Superior temporal gyrus (tissue), 1 donor: ENCODE measurements around the gene PRPF38B.

ENCODE experiments used
- DNase-seq: peaks from one replicate; pipeline ENCODE4 v3.0.0-alpha.2; 2016; ENCODE audit errors: extremely low spot score

The PRPF38B gene

DNA sequence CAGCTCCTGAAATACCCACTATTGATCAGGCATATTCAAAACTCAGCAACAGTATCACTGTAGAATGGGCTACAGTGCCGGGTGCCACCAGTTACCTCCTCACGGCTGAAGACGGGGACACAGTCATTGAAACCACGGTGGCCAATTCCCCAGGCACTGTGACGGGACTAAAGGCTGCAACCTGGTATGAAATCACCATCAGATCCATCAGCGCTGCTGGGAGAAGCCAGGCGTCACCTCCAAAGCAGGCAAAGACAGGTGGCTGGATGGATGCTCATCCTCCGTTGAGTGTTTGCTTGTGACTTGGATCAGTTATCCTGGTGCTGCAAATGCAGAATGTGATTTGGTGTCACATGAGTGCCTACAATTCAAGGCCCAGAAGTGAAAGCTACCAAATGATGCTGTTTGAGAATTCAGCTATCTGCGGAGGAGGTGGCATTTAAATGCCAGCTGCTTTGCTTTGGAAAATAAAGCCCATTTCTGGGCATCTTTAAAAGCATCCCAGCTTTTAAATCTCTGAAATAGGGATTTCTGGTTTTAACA is 25.7 kb downstream of the PRPF38B start:
- peak; percentile 78 for DNase-seq

DNA sequence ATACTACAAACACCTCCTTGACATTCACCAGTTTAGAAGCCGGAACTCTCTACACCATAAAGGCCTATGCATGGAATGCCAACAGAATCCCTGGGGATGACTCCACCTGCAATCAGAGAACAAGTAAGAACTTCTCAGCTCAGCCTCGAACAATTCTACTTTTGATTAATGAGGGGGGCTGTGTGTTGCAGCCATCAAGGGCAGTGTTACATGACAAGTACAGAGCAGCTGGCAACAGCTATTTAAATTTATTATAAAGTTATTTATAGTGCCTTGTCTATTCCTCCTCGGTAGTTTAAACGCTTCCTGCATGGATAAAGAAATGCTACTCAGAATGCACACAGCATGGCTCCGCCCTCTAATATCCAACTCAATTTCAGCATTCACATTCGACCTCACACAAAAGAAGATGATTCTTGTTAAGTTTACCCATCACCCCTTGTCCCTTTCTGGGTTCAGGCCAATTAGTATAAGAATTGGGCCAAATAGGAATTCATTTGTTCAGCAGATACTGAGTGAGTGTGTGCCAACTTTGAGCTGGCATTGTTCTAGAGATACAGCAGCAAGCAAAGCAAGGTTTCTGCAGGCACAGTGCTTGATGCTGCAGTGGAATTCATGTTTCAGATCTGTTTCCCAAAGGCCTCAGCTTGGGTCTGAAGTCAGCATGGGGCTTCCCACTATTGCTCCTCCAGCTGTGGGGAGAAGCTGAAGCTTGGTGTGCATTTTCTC is 27.0 kb downstream of the PRPF38B start:
- peak; percentile 52 for DNase-seq

DNA sequence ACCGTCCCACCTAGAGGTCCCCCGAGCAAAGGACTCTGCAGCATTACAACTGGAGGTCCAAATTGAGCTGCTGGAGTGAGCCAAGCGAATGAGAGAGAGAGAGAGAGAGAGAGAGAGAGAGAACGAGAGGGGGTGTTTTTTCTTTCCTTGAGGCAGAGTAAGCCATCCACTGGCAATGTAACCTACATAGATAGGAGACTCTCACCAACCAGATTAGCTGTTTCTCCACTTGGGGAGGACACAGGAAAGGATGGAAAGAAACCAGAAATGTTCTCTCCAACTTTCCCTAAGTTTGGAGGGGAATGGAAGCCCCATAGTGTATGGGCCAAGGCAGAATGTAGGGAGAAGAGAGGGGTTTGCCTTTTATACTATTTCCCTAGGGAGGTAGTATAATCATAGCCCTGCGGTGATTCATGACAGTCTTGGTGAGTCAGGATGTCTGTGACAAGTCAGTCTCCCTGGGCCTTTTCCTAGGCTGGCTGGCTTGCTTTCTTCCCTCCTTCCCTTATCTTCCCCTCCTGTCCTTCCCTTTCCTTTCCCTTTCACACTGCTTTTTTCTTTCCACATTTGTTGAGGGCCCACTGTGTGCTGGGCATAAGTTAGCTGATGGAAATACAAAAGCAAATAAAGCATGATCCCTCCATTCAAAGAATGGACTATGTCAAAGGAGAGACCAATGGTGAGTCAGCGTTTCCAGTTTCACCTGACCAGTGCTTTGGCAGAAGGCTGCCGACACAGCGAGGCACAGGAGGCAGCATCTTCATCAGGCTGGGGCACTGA is 27.7 kb downstream of the PRPF38B start:
- no peak for DNase-seq

- DNase-seq: peak; percentile 59
Measured at GRCh38 chr1:108722292-108722691, 30.2 kb downstream of the PRPF38B start.

DNA sequence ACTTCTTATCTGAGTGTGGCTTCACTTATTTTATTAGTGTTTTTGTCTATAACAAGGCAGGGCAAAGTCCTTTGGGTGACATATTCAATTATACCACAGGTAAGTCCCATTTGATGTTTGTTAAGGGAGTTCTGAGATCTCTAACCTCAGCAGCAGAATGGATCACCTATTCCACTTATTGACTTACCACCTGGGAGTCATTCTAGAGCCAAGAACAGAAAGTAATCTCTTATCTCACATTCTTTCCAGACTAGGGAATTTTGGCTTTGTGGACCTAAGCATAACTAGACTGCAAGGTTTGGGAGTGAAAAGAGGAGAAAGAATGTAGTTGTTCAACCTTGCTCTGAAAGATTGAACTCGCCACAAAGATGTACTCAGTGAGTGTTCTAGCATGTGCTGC is 33.8 kb downstream of the PRPF38B start:
- DNase-seq: no peak

DNA sequence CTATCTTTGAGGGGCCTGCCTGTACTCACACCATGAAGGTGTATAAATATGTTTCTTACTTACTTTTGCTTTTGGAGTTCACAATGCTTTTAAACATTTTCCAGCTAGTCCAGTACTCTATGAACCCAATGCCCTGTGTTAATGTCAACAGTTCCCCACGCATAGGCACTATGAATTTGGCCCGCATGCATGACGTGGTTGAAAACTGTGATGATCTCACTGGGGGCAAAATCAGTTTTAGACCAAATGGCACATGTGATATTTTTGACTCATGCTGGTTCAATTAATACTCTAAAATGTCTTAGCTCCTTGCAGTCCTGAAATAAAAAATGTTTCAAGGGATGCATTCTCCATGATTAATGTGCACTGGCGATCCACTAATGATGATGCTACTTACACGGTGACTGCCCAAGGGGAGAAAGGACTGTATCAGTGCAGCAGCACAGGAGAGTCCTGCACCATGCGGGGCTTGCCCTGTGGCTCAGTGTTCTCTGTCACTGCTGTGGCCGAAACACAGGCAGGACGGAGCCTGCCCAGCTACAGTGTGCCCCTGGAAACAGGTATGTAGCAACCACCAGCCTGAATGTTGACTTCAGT is 36.3 kb downstream of the PRPF38B start:
- no peak for DNase-seq

DNA sequence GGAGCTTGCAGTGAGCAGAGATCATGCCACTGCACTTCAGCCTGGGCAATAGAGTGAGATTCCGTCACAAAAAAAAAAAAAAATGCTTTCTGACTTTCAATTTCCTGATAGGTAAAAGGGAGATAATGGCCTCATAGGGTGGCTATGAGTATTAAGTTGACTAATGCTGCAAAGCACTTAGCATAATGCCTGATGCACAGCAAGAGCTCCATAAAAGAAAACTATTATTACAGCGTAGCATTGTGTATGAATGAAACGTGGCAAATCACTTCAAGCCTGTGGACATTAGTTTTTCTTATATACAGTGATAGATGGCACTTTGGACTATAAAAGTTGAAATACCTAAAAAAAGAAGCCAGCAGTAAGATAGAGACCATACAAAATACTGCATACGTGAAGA is 37.4 kb downstream of the PRPF38B start:
- DNase-seq: no peak

DNA sequence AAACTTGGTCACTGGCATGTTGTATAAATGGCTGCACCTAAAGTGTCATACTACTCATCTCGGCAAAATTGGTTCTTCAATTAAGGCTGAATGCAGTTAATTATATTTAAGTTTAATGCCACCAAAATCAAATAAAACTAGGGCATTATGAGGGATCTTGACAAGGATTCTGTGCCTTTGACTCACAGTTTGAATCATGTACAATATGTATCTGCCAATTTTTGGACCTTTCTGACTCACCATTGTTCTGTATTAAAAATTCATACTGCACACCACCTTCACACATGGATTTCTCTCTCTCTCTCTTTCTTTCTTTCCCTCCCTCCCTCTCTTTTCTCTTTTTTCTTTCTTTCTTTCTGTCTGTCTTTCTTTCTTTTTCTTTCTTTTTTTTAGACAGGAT is 40.3 kb downstream of the PRPF38B start:
- DNase-seq: no peak

- DNase-seq: no peak
Measured at GRCh38 chr1:108734171-108734865, 42.2 kb downstream of the PRPF38B start.

DNA sequence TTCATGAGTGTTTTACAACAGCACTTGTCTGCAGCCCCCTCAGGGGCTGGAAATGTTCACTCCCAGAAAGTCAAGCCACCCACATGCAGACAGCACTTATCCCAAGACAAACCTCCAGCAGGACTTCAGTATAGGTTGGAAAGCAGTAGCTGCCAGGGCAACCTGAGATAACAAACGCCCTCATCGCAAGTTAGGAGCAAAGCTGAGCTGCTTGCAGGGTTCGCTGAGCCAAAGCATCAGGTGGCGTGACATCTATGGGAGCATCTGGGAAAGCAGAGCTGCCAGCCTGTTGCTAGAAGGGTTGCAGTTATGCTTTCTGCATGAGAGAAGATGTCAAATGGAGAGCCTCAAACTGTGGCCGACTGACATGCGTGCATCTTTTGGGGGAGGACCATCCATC is 50.1 kb downstream of the PRPF38B start:
- no peak for DNase-seq

DNA sequence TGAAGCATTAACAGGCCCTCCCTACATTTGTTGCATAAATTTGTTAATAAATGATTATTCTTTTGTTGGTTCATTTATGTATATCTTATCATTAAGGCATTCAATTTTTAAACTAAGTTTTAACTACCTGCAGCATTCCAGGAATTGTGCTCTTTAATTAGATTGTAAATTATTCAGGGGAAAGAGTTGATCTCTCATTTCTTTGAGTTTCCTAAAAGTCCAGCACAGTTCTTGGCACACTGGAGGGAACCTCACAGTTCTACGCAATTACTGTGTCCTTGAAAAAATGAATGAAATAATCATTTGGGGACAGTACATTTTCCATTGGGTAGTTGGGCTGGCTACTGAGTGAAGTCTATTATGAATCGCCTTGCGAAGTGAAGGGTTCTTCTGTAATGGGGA is 53.9 kb downstream of the PRPF38B start:
- DNase-seq: no peak

DNA sequence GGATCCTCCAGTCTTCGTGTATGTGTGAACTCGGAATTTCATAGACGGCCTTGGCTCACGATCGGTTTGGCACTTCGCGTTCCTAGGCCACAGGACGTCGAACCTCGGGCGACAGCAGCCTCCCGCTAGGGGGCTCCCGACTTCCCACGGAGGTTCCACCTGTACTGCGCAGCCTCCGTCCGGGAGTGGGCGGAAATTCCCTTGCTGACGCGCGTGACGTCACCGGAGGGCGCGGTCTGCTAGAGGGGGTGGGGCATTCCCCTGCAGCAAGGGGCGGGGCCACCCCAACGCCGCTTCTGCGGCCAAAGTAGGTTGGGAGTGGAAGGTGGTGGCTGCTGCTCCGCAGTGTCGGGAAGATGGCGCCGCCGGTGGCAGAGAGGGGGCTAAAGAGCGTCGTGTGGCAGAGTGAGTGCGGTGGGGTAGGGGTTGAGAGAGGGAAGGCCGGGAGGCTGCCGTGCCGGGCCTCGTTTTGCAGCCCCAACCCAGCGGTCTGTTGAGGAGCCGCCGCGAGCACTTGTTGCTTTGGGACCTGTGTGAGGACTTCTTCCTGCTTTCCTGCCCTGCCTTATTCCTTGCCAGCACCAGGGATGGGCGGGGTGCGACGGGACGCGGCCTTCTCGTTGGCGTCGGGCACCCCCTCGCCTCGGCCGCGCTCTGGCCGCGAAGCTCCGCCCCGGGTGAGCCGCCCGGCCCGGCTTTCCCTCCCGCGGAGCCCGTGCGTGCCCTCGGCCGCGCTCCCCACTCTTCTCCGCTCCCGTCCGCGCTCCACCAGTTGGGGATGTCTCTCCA is 54.5 kb downstream of the PRPF38B start, which contains the start of gene STXBP3:
Gene STXBP3 (plus strand): TSS at position 293 of the 789 bp plus-strand sequence. CDS start 64 bp downstream, at position 357.
- DNase-seq: peak; percentile 99

- peak; percentile 83 for DNase-seq
Measured at GRCh38 chr1:108747171-108747850, 55.2 kb downstream of the PRPF38B start.

- DNase-seq: no peak
Measured at GRCh38 chr1:108747898-108748297, 55.8 kb downstream of the PRPF38B start.

- no peak for DNase-seq
Measured at GRCh38 chr1:108749081-108749480, 57.0 kb downstream of the PRPF38B start.

GRCh38 chr1:108750476-108751181 is 58.5 kb downstream of the PRPF38B start:
- DNase-seq: no peak
